Kidney glomerular epithelial cell (primary cell): ENCODE measurements around the gene SLC4A3.
"Not testable (repeated sequence)": the region's sequence is repeated elsewhere in the genome, so short reads cannot be mapped to it uniquely, and the experiment has no call there.

Source experiments
- DNase-seq: peaks from one replicate; lab custom pipeline; 2025; lab: John Stamatoyannopoulos, UW

The SLC4A3 gene

DNA sequence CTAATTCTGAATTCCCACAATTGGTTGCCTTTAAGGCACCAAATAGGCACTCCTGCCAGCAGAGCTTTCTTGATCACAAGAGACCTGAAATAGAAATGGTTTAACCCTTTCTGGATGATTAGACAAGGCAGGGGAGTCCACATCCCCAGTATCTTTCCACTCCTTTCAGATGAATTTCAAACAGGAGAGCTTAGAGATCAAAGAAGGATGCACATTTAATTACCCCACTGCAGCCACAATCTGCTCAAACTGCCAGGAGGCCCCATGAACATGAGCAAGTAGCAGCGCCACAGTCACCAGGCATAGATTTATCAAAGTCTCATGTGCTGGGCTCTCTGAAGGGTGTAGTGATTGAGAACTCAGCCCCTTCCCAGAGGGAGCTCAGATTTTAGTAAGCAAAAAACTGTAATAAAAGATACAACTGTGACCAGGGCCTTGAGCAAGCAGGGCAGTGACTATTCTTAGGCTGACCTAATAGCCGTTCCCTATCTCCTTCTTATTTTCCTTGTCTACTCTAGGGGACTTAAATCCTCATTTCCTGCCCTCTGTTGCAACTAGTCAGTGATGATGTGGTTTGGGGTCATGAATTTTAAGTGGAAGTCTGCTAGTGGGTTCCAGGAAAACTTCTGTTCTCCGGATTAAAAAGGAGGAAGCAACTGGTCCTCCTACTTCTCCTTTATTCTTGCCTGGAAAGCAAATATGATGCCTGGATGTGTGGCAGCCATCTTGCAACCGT, 53.7 kb downstream of the SLC4A3 start:
- no peak for DNase-seq

DNA sequence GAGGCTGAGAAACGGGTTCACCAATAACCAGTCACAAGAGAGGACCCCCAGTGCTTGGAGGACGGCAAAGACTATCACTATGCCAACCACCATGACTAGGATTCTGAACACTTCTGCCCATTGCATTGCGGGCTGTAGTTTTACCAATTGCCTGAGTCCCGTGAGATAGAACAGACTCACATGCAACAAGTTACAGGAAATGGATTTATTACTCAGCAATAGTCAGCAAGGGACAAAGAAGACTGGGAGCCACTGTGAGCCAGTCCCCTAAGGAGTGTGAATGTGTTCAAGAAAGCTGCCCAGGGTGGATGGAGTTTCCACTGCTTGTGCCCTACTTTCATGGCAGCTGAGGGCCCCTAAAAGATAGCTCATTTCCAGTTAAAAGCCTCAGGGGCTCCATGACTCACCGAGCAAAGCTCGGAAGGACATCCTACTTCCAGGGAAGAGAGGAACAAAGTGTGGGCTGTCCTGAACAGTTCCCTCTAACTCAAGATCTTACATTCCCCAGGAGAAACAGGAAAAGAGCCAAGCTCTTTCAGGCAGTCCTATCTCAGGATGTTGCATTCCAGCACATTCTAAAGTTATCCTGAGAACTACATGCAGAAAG, 54.4 kb downstream of the SLC4A3 start:
- DNase-seq = no peak

DNA sequence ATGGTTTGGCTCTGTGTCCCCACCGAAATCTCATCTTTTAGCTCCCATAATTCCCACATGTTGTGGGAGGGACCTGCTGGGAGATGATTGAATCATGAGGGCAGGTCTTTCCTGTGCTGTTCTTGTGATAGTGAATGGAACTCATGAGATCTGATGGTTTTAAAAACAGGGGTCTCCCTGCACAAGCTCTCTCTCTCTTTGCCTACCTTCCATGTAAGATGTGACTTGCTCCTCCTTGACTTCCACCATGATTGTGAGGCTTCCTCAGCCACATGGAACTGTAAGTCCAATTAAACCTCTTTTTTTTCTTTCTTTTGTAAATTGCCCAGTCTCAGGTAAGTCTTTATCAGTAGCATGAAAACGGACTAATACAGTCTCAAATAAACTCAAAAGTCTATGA, 56.0 kb downstream of the SLC4A3 start:
- DNase-seq = not testable (repeated sequence)

- peak; percentile 87 for DNase-seq
These were observed 57.6 kb downstream of the SLC4A3 start for GRCh38 chr2:219684721-219685689.

- DNase-seq = no peak
These were observed 59.8 kb downstream of the SLC4A3 start for GRCh38 chr2:219687272-219687671.

DNA sequence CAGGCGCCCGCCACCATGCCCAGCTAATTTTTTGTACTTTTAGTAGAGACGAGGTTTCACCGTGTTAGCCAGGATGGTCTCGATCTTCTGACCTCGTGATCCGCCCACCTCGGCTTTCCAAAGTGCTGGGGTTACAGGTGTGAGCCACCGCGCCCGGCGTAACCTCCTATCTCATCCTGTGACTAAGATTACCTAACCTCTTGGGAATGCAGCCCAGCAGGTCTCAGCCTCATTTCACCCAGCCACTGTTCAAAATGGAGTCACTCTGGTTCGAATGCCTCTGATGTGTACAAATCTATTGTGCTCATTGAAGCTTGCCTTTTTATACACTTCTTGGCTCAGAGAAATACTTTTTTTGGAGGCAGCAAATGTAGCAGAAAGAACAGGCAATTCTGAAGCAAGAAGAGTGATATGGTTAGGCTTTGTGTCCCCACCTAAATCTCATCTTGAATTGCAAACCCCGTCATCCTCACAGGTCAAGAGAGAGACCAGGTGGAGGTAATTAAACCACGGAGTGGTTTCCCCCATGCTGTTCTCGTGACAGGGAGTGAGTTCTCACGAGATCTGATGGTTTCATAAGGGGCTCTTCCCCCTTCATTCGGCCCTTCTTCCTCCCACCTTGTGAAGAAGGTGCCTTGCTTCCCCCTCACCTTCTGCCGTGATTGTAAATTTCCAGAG, 60.6 kb downstream of the SLC4A3 start:
- no peak for DNase-seq

DNA sequence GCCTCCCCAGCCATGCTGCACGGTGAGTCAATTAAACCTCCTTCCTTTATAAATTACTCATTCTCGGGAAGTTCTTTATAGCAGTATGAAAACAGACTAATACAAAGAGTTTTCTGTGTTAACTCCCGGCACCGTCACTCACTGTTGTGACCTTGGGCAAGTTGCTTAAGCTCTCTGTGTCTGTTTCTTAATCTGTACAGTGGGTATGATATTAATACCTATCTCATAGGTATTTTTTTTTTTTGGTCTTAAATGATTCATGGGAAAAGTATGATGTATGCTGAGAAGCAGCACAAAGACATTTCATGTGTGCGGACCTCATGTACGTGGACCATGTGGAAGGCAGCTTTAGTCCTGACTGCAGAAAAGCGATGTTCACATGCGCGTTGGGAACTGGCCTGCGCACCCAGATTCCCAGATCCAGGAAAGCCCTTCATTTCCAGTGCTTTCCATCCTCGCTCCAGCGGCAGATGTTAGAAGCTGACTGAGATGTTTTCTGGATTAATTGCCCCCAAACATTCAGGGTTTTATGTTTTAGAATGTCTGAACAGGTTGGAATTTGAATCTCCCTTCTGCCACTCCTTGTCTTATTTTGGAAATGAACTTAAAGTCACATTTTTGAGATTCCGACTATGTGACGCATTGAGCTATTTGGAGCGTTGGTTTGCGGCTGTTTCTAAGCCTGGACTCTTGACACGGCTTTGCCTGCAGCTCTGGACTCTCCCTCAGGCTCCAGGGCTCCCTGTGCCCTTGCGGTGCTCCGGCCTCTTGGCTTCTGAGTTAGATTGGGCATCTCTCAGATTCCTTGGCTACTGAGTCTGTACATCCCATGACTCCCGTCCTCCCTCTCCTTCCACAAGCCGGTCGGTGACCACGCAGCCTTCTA, 61.4 kb downstream of the SLC4A3 start:
- peak; percentile 23 for DNase-seq

- peak; percentile 62 for DNase-seq
These were observed 62.5 kb downstream of the SLC4A3 start for GRCh38 chr2:219689676-219690628.

DNA sequence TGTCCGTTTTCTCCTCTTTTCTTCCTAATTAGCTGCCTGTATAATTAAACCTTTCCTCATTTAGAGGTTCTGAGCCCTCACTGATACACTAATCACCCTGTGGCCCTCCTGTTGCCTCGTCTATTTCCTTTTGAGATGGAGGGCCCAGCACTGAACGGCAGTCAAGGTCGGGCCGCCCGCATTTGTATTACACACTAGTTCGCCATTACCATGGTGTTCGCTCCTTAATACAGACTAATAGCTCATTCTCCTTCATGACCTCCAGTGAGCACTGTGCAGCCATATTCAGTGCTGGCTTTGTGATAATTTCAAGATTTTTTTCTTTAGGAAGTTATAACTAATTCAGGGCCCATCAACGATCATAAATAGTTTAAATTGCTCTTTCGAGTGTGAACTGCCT, 64.1 kb downstream of the SLC4A3 start:
- no peak for DNase-seq
